HL-60 (cell line): ENCODE data around the gene AQP10.
"Not testable (repeated sequence)": the region's sequence is repeated elsewhere in the genome, so short reads cannot be mapped to it uniquely, and the experiment has no call there.

Source experiments
- POLR2AphosphoS5 ChIP-seq: IDR thresholded peaks from 2 replicates; pipeline ENCODE4 v1.6.1; 2012; ENCODE audit warnings: low read depth
- TF ChIP-seq, protein P1 (sequence below): IDR thresholded peaks from one replicate; pipeline ENCODE4 v1.5.1; 2011; ENCODE audit warnings: low read length, control low read depth, inconsistent platforms; ENCODE audit not compliant: insufficient read depth

DNA sequence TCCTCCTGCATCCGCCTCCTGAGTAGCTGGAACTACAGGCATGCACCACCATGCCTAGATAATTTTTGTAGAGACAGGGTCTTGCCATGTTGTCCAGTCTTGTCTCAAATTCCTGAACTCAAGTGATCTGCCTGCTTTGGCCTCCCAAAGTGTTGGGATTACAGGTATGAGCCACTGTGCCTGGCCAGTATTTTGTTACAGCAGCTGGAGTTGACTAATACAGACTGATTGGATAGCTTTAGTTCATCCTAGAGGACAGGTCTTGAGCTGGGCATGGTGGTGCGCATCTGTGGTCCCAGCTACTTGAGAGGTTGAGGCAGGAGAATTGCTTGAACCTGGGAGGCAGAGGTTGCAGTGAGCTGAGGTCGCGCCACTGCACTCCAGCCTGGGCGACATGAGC, 40.0 kb downstream of the AQP10 start:
- TF ChIP-seq, protein P1, sequence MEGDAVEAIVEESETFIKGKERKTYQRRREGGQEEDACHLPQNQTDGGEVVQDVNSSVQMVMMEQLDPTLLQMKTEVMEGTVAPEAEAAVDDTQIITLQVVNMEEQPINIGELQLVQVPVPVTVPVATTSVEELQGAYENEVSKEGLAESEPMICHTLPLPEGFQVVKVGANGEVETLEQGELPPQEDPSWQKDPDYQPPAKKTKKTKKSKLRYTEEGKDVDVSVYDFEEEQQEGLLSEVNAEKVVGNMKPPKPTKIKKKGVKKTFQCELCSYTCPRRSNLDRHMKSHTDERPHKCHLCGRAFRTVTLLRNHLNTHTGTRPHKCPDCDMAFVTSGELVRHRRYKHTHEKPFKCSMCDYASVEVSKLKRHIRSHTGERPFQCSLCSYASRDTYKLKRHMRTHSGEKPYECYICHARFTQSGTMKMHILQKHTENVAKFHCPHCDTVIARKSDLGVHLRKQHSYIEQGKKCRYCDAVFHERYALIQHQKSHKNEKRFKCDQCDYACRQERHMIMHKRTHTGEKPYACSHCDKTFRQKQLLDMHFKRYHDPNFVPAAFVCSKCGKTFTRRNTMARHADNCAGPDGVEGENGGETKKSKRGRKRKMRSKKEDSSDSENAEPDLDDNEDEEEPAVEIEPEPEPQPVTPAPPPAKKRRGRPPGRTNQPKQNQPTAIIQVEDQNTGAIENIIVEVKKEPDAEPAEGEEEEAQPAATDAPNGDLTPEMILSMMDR, result not testable (repeated sequence)
- TF ChIP-seq POLR2AphosphoS5, result not testable (repeated sequence)
